Activated CD4-positive, alpha-beta T cell treated with anti-CD3 and anti-CD28 coated beads, Interleukin-2, amount 50 U/mL, for 48 hours (primary cell): Measurements from ENCODE around the gene ZFAND3.
"Not testable (repeated sequence)": the region's sequence is repeated elsewhere in the genome, so short reads cannot be mapped to it uniquely, and the experiment has no call there.

ENCODE experiments used
- DNase-seq, 2 experiments: peaks; one replicate each; pipeline ENCODE4 v3.0.0-alpha.2; 2020

Gene ZFAND3

GRCh38 chr6:37940074-37940847 lies 120.7 kb downstream of the ZFAND3 start:
- DNase-seq = no peak

- DNase-seq = no peak
Measured at GRCh38 chr6:37941871-37942270, 122.3 kb downstream of the ZFAND3 start.

GRCh38 chr6:37942606-37943376 lies 123.3 kb downstream of the ZFAND3 start:
- DNase-seq = no peak

GRCh38 chr6:37943436-37944058 lies 124.0 kb downstream of the ZFAND3 start:
- no peak for DNase-seq

- no peak for DNase-seq
Measured at GRCh38 chr6:37946057-37946456, 126.5 kb downstream of the ZFAND3 start.

- DNase-seq = no peak
Measured at GRCh38 chr6:37947468-37947867, 127.9 kb downstream of the ZFAND3 start.

GRCh38 chr6:37948584-37948983 lies 129.1 kb downstream of the ZFAND3 start:
- not testable (repeated sequence) for DNase-seq

GRCh38 chr6:37952027-37952426 lies 132.5 kb downstream of the ZFAND3 start:
- DNase-seq = no peak

GRCh38 chr6:37954791-37955190 lies 135.3 kb downstream of the ZFAND3 start:
- DNase-seq = no peak

- DNase-seq = no peak
Measured at GRCh38 chr6:37956711-37957275, 137.3 kb downstream of the ZFAND3 start.

- DNase-seq = no peak
Measured at GRCh38 chr6:37959061-37959460, 139.5 kb downstream of the ZFAND3 start.

- DNase-seq = no peak
Measured at GRCh38 chr6:37960139-37960935, 140.8 kb downstream of the ZFAND3 start.

GRCh38 chr6:37962481-37963080 lies 143.1 kb downstream of the ZFAND3 start:
- not testable (repeated sequence) for DNase-seq

GRCh38 chr6:37965964-37966676 lies 146.6 kb downstream of the ZFAND3 start:
- no peak for DNase-seq

- no peak for DNase-seq
Measured at GRCh38 chr6:37966801-37967200, 147.3 kb downstream of the ZFAND3 start.

- DNase-seq = no peak
Measured at GRCh38 chr6:37967651-37968050, 148.1 kb downstream of the ZFAND3 start.

- no peak for DNase-seq
Measured at GRCh38 chr6:37971266-37971665, 151.7 kb downstream of the ZFAND3 start.

- no peak for DNase-seq
Measured at GRCh38 chr6:37971711-37972390, 152.3 kb downstream of the ZFAND3 start.

GRCh38 chr6:37972994-37973757 lies 153.6 kb downstream of the ZFAND3 start:
- DNase-seq = no peak

- no peak for DNase-seq
Measured at GRCh38 chr6:37974381-37974780, 154.9 kb downstream of the ZFAND3 start.
